Vagina (tissue), 2 donors: Measurements from ENCODE around the gene CYP2D6.
"Not testable (repeated sequence)": the region's sequence is repeated elsewhere in the genome, so short reads cannot be mapped to it uniquely, and the experiment has no call there.

Experiments
- POLR2A ChIP-seq, 2 donors: fragments of 450-650 bp; IDR thresholded peaks; one replicate each; pipeline ENCODE4 v1.6.1; 2017; ENCODE audit warnings: antibody characterized with exemption in 2 of 2, mild to moderate bottlenecking in 2 of 2, moderate library complexity in 2 of 2
- POLR2AphosphoS5 ChIP-seq, 2 donors: sonication (generic); formaldehyde crosslinking; IDR thresholded peaks; one replicate each; pipeline ENCODE4 v1.9.0; 2017; ENCODE audit warnings: antibody characterized with exemption in 2 of 2, mild to moderate bottlenecking in 2 of 2, low read depth in 1 of 2; ENCODE audit not compliant: insufficient read depth in 1 of 2
- TF ChIP-seq, protein P1 (sequence below), 3 experiments: fragments of 450-650 bp in 2 of 3; fragments of 200-600 bp in 1 of 3; sonication (generic) in 1 of 3; IDR thresholded peaks; one replicate each; pipeline ENCODE4 v1.5.1; 2017 to 2019; ENCODE audit warnings: antibody characterized with exemption in 3 of 3, mild to moderate bottlenecking in 2 of 3, moderate library complexity in 2 of 3

- TF ChIP-seq, protein P1, sequence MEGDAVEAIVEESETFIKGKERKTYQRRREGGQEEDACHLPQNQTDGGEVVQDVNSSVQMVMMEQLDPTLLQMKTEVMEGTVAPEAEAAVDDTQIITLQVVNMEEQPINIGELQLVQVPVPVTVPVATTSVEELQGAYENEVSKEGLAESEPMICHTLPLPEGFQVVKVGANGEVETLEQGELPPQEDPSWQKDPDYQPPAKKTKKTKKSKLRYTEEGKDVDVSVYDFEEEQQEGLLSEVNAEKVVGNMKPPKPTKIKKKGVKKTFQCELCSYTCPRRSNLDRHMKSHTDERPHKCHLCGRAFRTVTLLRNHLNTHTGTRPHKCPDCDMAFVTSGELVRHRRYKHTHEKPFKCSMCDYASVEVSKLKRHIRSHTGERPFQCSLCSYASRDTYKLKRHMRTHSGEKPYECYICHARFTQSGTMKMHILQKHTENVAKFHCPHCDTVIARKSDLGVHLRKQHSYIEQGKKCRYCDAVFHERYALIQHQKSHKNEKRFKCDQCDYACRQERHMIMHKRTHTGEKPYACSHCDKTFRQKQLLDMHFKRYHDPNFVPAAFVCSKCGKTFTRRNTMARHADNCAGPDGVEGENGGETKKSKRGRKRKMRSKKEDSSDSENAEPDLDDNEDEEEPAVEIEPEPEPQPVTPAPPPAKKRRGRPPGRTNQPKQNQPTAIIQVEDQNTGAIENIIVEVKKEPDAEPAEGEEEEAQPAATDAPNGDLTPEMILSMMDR (IDR thresholded peaks at IDR 0.05), result not testable (repeated sequence)
- not testable (repeated sequence) for TF ChIP-seq POLR2AphosphoS5 (IDR thresholded peaks at IDR 0.05; ENCODE audit: insufficient read depth in 1 of 2, low read depth in 1 of 2); POLR2A (IDR thresholded peaks at IDR 0.05)
Observed at GRCh38 chr22:42130182-42130581, 428 bp downstream of the CYP2D6 start.
